NCI-H2171 treated with DMSO at 0.1 percent for 48 hours (cell line): ENCODE measurements around the gene NELL1.
"Not testable (repeated sequence)": the region's sequence is repeated elsewhere in the genome, so short reads cannot be mapped to it uniquely, and the experiment has no call there.

ENCODE experiments used
- DNase-seq: peaks from one replicate; lab custom pipeline; 2025; lab: John Stamatoyannopoulos, UW

The NELL1 gene

DNA sequence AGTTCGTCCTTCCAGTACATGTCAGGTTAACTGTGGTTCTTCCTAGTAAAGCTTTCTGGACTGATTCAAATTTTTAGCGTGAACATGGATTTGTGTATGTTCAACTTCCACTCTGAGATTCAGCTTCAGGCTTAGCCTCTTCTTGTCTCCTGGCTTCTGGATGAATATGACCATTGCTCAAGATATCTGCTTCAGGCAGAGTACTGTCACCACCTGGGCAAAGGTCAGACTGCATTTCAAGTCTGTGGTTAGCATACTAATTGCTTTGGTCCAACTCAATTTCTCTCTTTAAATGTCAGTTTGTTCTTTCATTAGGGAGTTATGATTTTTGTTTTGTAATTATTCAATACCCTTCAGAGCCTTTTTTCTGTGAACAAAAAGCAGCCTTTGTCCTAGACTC, 440.0 kb downstream of the NELL1 start:
- DNase-seq = no peak

DNA sequence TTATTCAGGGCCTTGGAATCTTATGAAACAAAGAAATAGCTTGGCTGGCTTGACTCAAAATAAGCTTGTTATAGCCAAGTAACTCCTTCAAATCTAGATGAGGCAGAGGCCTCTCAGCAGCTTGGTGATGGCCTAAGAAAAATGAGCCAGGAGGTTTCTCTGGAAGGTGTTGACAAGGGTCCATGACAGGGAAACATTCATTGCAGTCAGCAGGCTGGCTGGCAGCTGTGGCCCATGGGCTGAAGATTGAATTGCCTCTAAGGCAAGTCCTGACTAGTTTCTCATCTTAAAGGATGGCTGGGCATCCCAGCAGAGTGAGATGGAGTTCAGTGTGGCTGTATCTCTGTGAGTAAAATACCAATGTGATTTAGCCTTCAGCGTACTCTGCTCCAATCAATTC, 441.0 kb downstream of the NELL1 start:
- no peak for DNase-seq

DNA sequence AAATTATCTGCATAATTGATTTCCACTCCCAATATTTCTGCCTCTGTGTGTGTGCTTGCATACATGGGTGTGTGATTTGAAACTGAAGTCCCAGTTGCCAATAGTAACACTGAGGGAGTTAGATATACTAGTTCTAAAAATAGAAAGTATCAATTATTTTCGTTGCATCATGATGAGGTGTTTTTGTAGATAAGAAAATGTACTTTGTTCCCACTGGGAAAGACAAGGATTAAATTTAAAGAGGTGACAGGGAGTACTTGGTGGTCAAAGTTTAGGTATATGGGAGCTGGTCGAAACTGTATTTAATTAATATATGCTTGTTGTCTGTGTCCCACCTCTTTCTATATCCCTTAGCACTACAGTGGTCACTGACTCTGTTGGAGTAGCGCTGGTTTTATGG, 444.5 kb downstream of the NELL1 start:
- no peak for DNase-seq

DNA sequence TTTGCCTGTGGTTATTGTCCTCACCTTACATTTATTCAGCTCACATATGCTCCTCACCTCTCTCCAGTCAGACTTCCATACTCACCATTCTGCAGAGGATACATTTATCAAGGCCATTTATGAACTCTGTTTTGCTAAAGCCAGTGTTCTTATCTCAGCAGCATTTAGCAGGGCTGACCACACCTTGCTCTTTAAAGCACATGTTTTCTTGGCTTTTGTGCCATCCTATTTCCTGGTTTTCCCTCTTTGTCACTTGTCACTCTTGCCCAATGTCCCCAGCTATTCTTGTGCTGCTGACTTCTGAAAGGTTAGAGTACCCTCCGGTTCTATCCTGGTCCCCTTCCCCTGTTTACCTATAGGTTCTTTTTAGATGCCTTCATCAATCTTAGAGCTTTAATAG, 446.6 kb downstream of the NELL1 start:
- DNase-seq = no peak

DNA sequence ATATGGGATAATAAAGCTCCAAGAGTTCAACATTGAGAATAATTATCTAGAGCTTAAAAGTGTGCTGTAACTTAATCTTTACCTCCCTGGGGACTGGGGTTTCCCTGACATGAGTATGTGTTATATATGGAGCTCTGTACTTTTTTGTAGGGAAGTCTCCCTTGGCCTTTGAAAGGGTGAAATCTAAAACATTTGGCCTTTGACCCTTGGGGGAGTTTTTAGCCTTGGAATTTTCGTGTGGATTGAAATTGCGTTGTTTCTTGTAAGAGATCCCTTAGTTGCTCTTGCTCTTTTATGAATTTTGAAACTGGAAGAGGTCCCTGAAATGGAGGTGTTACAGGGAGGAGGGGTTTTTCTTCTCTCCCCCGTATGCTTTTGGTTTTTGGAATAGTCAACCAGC, 450.0 kb downstream of the NELL1 start:
- DNase-seq = no peak

DNA sequence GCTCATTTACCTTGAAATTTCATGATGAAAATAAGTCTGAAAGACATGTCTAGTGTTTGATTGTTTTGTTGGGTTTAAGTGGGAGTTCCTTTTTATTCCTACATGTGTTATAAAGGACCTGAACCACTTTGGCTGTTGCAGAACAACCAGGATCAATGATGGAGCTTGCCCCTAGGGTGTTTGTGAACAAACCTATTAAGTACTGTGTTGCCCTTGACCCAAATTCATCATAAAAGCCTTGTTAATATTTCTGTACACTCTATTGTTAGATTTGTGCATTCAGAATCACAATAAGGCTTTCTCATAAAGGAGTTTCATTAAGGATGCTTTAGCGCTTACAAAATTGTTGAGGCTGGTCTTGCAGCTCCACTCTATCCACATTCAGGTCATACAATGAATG, 452.6 kb downstream of the NELL1 start:
- no peak for DNase-seq

DNA sequence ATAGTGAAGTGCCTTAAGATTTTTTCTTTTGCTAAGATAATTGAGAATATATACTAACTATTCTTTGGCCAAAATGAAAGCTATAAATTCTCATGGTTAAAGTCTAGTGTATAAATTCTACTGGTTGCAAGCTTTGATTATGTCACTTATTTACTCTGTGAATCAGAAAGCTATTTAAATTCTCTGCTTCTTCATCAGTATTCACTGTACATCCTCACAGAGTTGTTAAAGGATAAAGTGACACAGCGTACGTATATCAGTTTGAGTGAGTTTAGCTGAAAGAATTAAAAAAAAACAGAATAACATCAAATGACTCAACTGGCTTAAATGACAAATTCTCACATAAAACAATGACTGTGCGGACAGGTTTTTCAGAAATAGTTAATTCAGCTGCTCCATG, 453.1 kb downstream of the NELL1 start:
- DNase-seq = no peak

DNA sequence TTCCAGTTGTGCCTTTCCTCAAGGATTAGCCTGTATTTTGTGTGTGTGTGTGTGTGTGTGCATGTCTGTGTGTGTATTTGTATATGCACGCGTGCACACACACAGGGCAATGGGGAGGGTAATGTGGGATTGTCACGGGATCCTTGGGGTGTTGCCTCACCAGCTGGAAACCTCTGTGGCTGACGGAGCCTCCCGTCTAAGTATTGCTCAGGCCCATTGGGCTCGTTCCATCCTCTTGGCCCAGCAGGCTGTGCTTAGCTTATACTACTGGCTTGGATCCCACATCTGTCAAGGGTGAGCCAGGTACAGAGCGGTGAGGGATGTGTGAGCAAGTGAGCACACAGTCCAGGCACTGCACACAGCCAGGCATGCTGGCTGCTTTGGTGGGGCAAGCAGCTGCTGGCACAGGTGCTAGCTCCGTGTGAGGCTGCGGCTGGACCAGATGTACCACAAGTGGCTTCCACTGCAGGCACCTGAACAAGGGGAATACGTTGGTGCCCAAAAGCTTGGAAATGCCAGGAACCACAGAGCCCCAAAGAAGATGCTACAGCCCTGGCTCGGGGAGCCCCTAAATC, 462.8 kb downstream of the NELL1 start:
- DNase-seq = no peak

DNA sequence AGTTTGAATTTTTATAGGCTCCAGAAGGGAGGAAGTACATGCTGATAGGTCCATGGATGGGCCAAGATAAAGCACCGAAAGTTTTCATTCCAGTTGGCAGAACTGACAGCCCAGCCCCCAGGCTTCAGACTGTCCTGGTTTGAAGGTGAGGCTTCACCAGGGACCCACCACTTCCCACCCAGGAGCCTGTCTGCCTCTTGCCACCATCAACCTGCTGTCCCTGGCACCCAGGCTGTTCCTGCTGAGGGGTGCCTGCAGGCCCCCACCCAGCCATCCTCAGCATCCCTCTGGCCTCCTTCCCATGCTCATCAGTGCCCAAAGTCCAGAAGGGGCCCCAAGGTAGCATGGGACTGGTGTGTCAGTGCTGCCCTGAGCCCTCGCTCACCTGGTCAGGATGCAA, 463.9 kb downstream of the NELL1 start:
- no peak for DNase-seq

DNA sequence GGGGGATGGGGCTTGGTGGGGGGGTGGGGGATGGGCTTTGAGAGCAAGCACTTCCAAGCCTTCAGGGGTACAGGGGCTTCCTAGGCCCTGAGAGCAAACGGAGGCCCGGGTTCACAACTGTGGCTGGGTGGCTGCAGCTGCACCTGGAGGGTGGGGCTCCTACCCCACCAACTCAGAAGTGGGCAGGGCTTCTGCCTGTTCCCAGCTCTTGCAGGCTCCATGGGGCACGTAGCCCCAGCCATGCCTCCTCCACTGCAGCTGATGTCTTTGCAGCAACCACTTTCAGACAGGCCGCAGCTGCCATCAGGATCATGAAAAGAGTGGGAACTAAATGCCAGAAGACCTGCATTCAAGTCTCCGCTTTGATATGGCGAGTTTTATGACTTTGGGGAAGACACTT, 464.3 kb downstream of the NELL1 start:
- DNase-seq = no peak

DNA sequence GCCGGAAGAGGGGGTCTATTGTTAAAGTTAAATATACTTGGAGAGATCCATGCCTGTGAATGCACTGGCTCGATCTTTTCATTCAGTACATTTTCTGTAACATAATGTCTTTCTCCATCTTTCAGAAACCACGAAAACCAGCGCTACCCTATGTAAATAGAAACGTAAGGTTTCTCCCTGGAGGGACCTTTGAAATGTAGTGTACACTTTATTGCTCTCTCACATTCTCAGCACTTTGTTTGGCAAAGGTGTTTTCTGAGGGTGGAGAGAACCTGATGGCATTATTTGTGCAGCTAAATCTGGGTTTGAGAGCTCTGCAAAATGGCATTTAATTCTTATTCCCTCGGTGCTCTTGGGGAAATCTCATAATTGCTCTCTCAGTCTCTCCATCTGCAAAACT, 468.4 kb downstream of the NELL1 start:
- DNase-seq = no peak

DNA sequence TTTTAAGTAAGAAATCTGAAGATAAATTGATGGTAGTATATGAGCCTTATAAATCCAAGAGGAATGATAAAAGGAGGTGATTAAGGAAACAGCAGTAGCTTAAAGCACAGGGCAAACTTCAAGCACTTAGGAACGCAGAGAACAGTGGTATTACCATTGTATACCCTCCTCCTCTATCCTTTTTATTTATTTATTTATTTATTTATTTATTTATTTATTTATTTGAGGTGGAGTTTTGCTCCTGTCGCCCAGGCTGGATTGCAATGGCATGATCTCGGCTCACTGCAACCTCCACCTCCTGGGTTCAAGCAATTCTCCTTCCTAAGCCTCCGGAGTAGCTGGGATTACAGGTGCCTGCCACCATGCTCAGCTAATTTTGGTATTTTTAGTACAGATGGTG, 472.2 kb downstream of the NELL1 start:
- not testable (repeated sequence) for DNase-seq

DNA sequence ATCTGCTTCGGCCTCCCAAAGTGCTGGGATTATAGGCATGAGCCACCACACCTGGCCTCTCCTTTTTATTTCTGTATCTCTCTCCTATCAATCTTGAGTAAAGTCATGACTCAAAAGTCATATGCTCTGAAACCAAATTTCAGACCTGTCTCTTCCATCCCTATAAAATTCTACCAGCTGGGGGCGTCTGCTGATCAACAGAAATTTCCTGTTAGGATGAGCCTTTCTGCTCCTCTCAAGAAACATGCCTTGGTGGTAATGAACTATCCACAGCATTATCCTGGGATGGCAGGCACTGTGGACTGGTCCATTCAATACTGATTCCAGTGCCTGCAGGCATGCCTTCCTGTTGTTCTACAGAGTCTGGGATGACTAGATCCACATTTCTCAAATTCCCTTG, 472.6 kb downstream of the NELL1 start:
- DNase-seq = no peak

DNA sequence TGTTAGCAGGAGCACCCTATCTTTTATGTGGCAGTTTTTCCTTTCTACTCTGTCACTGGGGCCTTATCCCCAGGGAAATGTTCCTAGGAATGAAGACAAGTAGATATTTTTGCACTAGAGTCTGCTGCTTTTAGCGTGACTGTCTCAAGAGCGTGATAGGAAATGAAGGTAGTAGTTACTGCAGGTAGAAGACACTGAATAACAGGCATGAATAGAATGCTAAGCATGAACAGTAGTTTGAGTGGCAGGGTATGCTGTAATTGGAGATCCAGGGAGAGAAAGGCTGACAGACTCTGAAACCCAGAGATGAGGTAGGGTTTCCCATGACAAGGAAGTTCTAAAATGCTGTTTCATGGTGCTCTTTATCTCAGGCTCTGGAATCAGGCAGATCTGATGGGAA, 475.1 kb downstream of the NELL1 start:
- no peak for DNase-seq

DNA sequence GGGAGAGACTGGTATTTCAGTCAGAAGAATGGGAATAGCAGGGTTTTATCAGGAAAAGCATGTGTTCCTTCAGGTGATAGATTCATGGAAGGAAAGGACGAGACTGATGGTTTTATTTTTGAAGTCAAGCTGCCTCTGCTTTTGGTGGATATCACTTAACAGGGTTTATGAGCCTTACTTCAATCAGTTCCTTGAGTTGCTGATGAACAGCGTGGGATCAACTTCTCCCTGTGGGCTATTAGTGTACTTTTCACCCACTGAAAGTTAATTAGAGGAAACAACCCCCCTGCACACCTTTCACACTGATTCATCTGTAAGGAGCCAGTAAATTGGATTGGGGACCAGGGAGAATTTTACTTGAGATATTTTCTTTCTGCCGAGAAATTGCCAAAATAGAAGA, 479.0 kb downstream of the NELL1 start:
- no peak for DNase-seq

DNA sequence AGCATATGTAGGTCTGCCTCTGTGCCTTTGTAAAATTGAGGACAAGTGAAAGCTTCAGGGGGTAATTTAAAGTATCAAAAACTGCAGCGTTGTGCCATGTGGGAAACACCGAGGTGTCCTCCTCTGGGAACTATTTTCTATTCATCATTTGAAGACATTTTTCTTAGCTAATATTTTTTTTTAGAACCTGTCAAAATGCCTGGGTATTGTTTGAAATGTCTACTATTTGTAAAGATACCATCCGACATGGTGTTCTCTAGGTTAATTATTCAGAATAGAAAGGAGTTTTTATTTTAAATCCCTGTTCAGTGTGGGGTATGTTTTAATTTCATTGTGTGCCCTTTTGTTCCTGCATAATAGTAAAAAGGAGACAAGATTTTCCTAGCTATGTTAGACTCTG, 490.8 kb downstream of the NELL1 start:
- DNase-seq = no peak

DNA sequence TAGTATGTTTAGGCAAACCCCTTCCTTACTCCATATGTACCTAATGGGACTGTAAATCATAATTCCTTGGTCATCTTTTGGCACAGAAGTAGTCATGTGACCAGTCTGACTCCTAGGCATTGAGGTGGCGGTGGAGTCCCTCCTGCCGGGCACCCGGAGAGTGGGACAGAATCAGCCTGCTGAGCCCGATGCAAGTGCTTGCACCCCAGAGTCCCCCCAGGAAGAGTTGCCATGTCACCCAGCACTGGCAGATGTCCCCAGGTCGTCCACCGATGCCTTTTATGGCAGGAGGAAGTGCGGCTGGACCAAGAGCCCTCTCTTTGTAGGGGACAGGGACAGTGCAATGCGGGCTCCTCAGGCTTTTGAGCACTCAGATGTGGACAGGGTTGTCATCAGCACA, 500.3 kb downstream of the NELL1 start:
- DNase-seq = no peak

DNA sequence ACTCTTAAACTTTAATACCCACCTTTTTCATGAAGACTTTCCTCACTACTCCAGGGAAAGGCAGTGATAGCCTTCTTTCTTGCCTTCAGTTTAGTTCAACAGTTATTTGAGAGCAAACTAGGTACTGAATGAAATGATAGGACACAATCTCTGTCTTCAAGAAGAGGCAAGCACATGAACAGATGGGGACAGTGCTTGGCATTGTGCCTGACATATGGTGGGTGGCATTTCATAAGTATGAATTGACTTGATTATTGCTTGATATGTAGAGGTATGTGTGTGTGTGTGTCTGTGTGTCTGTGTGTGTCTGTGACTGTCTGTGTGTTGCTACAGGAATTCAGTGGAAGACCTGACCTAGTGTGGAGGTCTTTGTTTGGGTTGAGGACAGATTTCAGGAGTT, 504.1 kb downstream of the NELL1 start:
- DNase-seq = no peak

DNA sequence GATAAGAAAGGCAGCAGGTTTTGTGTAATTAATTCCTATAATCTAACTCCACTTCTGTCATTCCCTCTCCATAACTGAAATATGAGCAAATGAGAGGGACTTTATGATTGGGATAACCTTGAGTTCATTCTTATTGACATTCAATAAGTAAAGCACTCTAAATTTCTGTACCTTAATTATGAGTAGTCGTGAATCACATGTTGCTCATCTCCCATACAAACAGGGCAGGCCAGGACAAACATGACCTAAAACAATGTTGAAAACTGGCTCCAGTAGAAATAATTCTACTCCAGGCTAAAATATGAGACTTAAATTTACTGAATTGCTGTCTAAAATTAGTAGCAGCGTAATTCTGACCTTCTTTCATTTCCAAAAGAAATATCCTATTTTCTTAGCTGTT, 505.4 kb downstream of the NELL1 start:
- DNase-seq = no peak

DNA sequence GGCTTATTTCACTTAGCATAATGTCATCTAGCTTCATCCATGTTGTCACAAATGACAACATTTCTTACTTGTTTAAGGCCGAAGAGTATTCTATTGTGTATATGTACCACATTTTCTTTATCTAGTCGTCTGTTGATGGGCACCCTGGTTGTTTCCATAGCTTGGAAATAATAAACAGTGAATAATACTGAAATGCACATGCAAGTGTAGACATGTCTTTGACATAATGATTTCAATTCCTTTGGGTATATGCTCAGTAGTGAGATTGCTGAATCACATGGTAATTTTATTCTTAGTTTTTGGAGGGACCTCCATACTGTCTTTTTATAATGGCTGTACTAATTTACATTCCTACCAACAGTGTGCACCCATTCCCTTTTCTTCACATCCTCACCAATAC, 508.0 kb downstream of the NELL1 start:
- no peak for DNase-seq

DNA sequence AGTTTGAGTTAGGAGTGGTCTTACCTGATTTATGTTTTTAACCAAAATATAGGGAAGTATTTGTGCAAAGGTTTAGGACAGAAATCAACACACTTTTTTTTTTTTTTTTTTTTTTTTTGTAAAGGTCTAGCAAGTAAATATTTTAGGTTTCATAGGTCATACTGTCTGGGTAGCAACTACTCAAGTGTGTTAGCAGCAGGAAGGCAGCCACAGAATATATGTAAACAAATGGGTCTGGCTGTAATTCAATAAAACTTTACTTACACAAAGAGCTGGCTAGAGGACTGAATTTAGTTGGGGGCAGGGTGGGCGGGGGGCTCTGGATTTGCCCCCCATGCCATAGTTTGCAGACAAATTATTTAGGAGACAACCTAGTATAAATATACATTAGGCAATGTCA, 510.4 kb downstream of the NELL1 start:
- no peak for DNase-seq

DNA sequence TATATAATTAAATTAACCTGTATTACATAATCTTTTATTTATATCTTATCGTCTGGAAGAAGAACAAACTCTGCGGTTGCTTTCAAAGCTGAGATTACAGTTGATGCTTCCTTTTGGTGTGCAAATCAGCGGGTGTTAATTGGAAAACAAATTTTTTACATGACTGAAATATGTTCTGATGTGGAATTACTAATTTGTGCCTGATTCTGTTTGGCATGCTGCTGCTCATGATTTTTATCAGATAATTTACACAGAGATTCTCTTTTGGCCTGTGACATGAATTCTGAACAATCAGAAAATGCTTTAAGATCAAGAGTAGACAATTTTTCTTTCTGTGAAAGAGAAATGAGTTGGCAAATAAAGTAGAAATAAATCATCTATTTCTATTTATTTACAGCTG, 510.8 kb downstream of the NELL1 start:
- no peak for DNase-seq

DNA sequence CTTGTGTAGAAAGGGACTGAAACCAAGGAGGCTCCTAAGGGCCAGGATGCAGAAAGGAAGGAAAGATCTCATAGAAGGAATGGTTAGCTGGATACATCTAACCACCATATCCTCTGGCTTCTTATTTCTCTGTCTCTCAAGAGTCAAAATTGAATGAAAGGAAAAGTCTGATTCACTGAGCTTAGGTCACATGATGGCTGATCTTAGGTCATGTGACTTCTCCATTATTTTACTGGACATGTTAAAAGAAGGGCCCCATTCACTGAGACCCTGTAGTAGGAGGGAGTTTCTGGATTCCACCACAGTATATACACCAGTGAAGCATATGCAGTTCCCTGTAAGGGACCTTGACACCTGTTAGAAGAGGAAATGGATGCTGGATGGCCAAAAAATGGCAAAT, 516.6 kb downstream of the NELL1 start:
- DNase-seq = no peak

DNA sequence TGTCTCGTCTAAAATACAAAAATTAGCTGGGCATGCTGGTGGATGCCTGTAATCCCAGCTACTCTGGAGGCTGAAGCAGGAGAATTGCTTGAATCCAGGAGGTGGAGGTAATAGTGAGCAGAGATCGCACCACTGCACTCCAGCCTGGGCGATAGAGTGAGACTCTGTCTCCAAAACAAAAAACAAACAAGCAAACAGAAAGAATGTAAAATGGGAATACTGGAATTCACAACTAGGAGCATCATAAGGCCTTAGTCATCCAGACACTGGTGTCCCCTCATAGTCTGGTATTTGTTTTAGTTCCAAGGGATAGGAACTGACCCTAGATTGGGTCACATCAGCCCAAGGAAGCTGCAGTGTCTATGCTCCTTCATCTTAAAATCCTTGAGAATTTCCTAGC, 520.8 kb downstream of the NELL1 start:
- DNase-seq = no peak

DNA sequence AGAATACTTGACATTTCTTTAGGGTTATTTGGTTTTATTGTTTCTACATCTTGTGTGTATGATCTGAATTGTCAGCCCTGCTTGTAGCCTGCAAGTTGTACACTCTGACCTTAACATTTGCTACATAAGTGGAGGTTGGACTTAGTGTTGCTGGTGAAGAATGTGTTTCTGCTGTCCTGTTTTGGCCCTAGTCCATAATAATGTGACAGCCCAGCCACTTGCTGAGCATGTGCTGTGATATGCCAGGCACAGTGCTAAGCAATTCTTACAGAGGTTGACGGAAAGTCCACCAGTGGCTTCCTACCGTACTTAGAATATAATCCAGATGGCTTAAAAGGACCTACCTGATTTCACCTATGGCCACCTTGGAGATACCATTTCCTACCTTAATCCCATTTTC, 526.6 kb downstream of the NELL1 start:
- no peak for DNase-seq
